HG03139 (cell line): ENCODE measurements around the gene MTERF4.

Experiments used
- ATAC-seq: cut with Tn5 transposase; IDR thresholded peaks from one replicate; pipeline ENCODE4 v1.9.1; 2021; ENCODE audit not compliant: unreplicated experiment

The MTERF4 gene

DNA sequence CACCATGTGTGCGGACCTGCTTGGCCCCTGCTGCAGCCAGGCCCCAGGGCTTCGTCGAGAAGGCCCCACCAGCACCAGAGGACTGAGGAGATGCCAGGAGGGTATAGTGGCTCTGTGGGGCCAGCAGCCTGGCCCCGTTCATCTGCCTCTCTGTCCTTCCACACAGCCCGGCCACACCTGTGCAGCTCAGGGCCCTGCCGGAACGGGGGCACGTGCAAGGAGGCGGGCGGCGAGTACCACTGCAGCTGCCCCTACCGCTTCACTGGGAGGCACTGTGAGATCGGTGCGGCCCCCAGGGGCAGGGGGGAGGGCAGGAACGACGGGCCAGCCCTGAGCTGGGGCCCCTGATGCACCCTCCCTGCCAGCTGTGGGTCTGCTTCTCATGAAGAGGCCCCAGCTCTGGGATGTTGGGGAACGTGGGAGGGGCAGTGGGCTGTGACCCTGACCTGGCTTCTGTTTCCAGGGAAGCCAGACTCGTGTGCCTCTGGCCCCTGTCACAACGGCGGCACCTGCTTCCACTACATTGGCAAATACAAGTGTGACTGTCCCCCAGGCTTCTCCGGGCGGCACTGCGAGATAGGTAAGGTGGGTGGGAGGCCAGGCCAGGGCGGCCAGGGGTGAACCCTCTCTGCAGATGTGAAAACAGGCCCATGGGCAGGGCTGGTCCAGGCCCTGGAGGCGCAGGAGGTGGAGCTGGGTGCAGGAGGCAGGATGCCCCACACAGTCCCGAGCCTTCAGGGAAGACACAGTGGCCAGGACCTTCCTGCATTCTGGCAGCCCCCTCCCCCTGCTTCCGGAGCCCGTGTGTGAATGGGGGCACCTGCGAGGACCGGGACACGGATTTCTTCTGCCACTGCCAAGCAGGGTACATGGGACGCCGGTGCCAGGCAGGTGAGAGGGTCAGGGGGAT is 50.3 kb downstream of the MTERF4 start:
- no peak for ATAC-seq

DNA sequence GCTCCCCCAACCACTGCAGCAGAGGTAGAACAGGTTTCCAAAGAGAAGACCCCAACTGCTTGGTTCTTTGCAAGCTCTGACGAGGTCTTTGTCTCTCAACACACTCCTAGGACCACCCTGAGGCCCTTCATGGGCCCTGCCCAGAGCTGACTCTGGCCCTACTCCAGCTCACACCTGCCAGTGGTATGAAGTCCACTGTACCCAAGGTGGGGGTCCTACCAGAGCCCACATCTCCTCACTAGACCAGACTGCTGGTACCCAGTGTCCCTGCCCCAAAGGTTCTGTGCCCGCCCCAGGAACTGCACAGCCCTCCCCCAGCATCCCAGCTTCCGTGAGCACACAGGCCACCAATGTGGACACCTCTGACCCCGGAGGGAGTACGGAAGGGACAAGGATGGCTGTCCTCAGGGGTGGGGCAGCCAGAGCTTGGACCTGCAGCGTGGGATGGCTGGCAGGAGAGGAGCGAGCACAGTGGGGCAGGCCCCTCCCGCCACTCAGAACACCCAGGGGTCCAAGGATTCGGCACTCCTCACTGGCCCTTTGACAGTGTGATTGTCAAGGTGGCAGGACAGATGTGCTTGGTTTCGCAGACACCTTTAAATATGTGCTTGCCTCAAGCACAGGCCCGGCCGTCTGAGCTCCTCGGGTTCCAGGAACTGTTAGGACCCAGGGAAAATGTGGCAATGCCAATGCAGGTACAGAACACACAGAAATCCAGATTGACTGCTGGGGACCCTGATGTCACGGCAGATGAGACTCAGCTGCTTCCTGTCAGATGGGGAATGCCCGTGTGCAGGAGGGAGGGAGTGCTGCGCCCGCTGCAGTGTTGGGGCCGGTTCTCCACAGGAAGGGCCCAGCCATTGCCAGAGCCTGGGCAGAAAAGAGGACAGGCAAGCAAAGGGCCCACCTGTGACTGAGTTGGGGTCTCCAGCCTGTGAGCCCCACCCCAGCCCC is 51.2 kb downstream of the MTERF4 start:
- no peak for ATAC-seq

DNA sequence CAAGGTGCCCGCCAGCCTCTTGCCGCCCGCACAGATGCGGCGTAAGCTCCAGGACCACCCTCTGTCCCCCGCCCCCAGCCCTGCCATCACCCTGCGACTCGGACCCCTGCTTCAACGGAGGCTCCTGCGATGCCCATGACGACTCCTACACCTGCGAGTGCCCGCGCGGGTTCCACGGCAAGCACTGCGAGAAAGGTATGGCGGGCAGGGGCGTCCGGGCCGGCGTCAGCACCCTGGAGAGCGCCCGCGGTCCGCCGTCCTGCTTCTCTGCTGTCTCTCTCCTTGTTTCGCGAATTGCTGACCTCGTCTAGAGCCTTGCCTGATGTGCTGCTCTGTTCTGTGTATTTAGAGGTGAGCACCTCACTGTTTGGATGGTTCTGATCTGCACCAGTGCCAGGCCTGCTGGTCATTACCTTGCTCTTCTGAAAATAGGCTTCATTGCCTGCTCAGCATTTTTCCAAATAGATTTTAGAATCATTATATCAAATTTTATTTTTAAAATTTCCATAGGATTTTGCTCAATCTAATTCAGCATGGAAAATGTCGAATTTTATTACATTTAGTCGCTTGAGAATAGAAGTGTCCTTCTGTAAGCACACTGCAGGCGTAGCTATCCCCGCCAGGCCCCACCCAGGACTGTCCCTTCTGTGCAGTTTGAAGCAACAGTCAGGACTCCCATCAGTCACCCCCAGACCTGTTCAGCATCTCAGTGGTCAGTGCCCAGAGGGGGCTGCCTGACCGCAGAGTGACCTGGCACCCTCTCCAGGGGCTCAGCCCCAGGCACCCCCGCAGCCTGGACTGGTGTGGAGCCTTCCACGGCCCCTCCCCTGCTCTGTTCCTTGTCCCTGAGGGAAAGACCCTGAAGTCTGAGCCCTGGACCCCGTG is 52.1 kb downstream of the MTERF4 start:
- no peak for ATAC-seq

DNA sequence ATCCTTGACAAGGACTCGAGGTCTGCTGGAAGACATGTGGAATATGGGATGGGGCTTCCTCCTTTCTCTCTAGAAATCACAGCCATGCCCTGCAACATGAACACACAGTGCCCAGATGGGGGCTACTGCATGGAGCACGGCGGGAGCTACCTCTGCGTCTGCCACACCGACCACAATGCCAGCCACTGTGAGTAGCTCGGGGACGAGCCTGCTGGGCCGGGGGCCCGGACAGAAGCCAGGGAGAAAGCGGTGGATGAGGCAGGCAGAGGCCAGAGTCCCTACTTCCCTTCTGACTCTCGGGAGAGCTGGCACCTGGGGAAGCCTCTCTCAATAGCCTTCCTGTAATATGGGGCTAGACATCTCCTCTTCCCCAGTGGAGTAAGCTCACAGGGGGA is 53.1 kb downstream of the MTERF4 start:
- no peak for ATAC-seq

DNA sequence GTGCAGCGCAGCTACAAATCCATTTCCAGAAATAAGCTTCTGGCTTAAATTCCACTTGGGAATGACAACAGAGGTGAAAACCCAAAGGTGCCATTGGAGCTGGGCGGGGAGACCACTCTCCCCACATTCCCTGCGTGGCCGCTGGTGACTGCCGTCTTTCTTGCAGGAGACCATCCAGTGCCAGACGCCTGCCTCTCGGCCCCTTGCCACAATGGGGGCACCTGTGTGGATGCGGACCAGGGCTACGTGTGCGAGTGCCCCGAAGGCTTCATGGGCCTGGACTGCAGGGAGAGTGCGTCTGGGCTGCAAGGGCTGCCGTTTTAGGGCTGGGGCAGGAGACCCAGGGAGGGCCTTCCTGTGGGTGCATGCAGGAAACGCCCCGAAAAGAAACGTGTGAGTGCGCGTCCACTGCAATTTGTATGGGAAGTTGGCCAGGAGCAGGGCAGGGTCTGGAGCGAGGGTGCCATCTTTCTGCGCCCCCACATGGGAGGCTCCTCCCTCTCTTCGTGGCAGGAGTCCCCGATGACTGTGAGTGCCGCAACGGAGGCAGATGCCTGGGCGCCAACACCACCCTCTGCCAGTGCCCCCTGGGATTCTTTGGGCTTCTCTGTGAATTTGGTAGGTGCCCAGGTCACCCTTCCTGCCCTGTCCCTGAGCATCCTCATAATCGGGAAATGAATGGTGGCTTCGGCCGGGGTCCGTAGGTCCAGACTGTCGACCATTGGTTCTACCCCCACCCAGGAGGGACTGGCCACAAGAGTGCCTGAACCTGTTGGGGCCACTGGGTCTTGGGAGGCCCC is 53.7 kb downstream of the MTERF4 start:
- ATAC-seq, result no peak

- no peak for ATAC-seq
Measured at GRCh38 chr2:241047253-241048010, 54.7 kb downstream of the MTERF4 start.
